Stimulated activated effector memory CD8-positive, alpha-beta T cell treated with anti-CD3 and anti-CD28 coated beads, Interleukin-12 subunit alpha, Interleukin-12 subunit beta, amount 100 ng/mL, for 72 hours (primary cell): ENCODE data around the gene ATIC.

Experiments
- ATAC-seq: fragments of 150-1000 bp; cut with Tn5 transposase; 2 replicates; pipeline ENCODE4 v1.10.0; 2021
- DNase-seq, 2 donors: peaks; one replicate each; pipeline ENCODE4 v3.0.0; 2021 to 2022; ENCODE audit warnings: low spot score in 2 of 2
- H3K27ac Mint-ChIP-seq: one replicate; pipeline ENCODE4 v1.8.0; 2022; ENCODE audit warnings: mild to moderate bottlenecking, mixed read lengths
- H3K36me3 Mint-ChIP-seq: one replicate; pipeline ENCODE4 v1.8.0; 2022; ENCODE audit warnings: mild to moderate bottlenecking, mixed read lengths
- H3K4me1 Mint-ChIP-seq: one replicate; pipeline ENCODE4 v1.8.0; 2022; ENCODE audit warnings: mixed read lengths
- H3K4me3 Mint-ChIP-seq: one replicate; pipeline ENCODE4 v1.8.0; 2022; ENCODE audit warnings: mild to moderate bottlenecking, mixed read lengths
- H3K9me3 Mint-ChIP-seq: one replicate; pipeline ENCODE4 v1.8.0; 2022; ENCODE audit warnings: mixed read lengths

The ATIC gene

GRCh38 chr2:215388002-215388728 lies 76.3 kb downstream of the ATIC start:
- H3K36me3 Mint-ChIP-seq = no peaks in the 10 kb centered on the region
- no peaks in the 10 kb centered on the region for H3K4me1 Mint-ChIP-seq
- DNase-seq (no peak), ATAC-seq (no peak)
- H3K4me3 Mint-ChIP-seq = no peak overlapping the region
- H3K9me3 Mint-ChIP-seq = no peaks in the 10 kb centered on the region
- no peak overlapping the region for H3K27ac Mint-ChIP-seq

- Mint-ChIP-seq H3K4me1 (no peaks in the 10 kb centered on the region), H3K4me3 (no peak overlapping the region), H3K9me3 (no peaks in the 10 kb centered on the region), H3K36me3 (no peaks in the 10 kb centered on the region), H3K27ac (no peak overlapping the region)
- ATAC-seq (no peak), DNase-seq (no peak)
Measured at GRCh38 chr2:215390550-215390913, 78.7 kb downstream of the ATIC start.

- no peak overlapping the region for H3K4me3 Mint-ChIP-seq
- no peaks in the 10 kb centered on the region for H3K9me3 Mint-ChIP-seq
- ATAC-seq = no peak
- H3K4me1 Mint-ChIP-seq = no peaks in the 10 kb centered on the region
- no peak overlapping the region for H3K27ac Mint-ChIP-seq
- no peaks in the 10 kb centered on the region for H3K36me3 Mint-ChIP-seq
- no peak for DNase-seq
Measured at GRCh38 chr2:215391531-215391930, 79.7 kb downstream of the ATIC start.

GRCh38 chr2:215392164-215392563 lies 80.3 kb downstream of the ATIC start:
- DNase-seq = no peak
- Mint-ChIP-seq H3K36me3 (no peaks in the 10 kb centered on the region), H3K27ac (no peak overlapping the region), H3K4me3 (no peak overlapping the region), H3K4me1 (no peaks in the 10 kb centered on the region), H3K9me3 (no peaks in the 10 kb centered on the region)
- no peak for ATAC-seq

- H3K4me1 Mint-ChIP-seq = no peaks in the 10 kb centered on the region
- H3K9me3 Mint-ChIP-seq = no peaks in the 10 kb centered on the region
- no peak overlapping the region for H3K4me3 Mint-ChIP-seq
- H3K36me3 Mint-ChIP-seq = no peaks in the 10 kb centered on the region
- DNase-seq (no peak), ATAC-seq (no peak)
- H3K27ac Mint-ChIP-seq = no peak overlapping the region
Measured at GRCh38 chr2:215392687-215393270, 80.9 kb downstream of the ATIC start.

GRCh38 chr2:215394102-215394805 lies 82.4 kb downstream of the ATIC start:
- DNase-seq = no peak
- no peak overlapping the region for H3K4me3 Mint-ChIP-seq
- H3K9me3 Mint-ChIP-seq = no peaks in the 10 kb centered on the region
- ATAC-seq = no peak
- no peaks in the 10 kb centered on the region for H3K4me1 Mint-ChIP-seq
- H3K36me3 Mint-ChIP-seq = no peaks in the 10 kb centered on the region
- no peak overlapping the region for H3K27ac Mint-ChIP-seq

- H3K27ac Mint-ChIP-seq = no peak overlapping the region
- no peaks in the 10 kb centered on the region for H3K9me3 Mint-ChIP-seq
- H3K4me1 Mint-ChIP-seq = no peaks in the 10 kb centered on the region
- no peak overlapping the region for H3K4me3 Mint-ChIP-seq
- no peaks in the 10 kb centered on the region for H3K36me3 Mint-ChIP-seq
- ATAC-seq = no peak
- no peak for DNase-seq
Measured at GRCh38 chr2:215395687-215396460, 84.0 kb downstream of the ATIC start.

- ATAC-seq (no peak), DNase-seq (no peak)
- Mint-ChIP-seq H3K9me3 (no peaks in the 10 kb centered on the region), H3K36me3 (no peaks in the 10 kb centered on the region), H3K4me3 (no peak overlapping the region), H3K4me1 (no peaks in the 10 kb centered on the region), H3K27ac (no peak overlapping the region)
Measured at GRCh38 chr2:215396595-215397313, 84.9 kb downstream of the ATIC start.

- Mint-ChIP-seq H3K27ac (no peak overlapping the region), H3K36me3 (no peaks in the 10 kb centered on the region), H3K4me1 (no peaks in the 10 kb centered on the region), H3K9me3 (no peaks in the 10 kb centered on the region), H3K4me3 (no peak overlapping the region)
- ATAC-seq = no peak
- no peak for DNase-seq
Measured at GRCh38 chr2:215397632-215398341, 85.9 kb downstream of the ATIC start.

GRCh38 chr2:215399067-215399716 lies 87.3 kb downstream of the ATIC start:
- DNase-seq (no peak), ATAC-seq (no peak)
- Mint-ChIP-seq H3K9me3 (no peaks in the 10 kb centered on the region), H3K4me3 (no peak overlapping the region), H3K27ac (no peak overlapping the region), H3K36me3 (no peaks in the 10 kb centered on the region), H3K4me1 (no peaks in the 10 kb centered on the region)
